ENCODE measurements around the gene AOPEP. TPM values are rescaled to one million over a fixed set of nuclear protein-coding genes. Genes with fewer than 3 reads are reported as not detected.

Gene AOPEP
- total and polyA plus RNA-seq, 10 donors, result 14.8 to 86.1 (median 51.3) TPM

DNA sequence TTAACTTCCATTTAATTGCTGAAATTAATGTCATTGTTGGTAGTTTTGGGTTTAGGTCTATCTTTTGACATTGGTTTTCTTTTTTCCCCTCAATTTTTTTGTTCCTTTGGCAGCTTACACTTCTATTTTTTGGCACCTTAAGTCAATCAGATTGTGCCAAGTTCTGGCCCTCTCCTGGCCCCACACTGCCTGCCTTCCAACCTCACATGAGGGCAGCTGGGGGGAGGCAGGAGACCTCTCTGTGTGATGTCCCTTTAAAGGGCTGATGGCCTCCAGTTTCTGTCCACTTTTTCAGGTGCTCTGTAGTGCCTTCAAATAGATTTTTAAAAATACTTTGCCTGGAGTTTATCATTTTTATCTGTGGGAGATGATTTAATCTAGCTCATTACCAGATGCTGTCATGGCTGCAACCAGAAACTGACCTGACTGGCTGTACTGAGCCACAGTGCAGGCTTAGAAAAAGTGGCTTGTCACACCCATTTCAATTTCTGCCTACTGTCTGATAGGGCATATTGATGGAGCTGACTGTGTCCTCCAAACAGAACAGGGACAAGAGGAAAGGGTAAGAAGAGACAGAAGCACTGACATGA lies 394.4 kb downstream of the AOPEP start:
- intact Hi-C loops (cut with DNase I; ENCODE audit: low total_unique reads), result no loop called here
- DNase-seq, result no peak
- H3K4me1 ChIP-seq, result no peaks in the 10 kb centered on the region
- H3K9me3 ChIP-seq, result no peaks in the 10 kb centered on the region
- peaks cover 0 to 7% (median 0%) of the 10 kb centered on the region in 6 donors for H3K36me3 ChIP-seq
- no peak overlapping the region for H3K27ac ChIP-seq
- TF ChIP-seq, protein P1, sequence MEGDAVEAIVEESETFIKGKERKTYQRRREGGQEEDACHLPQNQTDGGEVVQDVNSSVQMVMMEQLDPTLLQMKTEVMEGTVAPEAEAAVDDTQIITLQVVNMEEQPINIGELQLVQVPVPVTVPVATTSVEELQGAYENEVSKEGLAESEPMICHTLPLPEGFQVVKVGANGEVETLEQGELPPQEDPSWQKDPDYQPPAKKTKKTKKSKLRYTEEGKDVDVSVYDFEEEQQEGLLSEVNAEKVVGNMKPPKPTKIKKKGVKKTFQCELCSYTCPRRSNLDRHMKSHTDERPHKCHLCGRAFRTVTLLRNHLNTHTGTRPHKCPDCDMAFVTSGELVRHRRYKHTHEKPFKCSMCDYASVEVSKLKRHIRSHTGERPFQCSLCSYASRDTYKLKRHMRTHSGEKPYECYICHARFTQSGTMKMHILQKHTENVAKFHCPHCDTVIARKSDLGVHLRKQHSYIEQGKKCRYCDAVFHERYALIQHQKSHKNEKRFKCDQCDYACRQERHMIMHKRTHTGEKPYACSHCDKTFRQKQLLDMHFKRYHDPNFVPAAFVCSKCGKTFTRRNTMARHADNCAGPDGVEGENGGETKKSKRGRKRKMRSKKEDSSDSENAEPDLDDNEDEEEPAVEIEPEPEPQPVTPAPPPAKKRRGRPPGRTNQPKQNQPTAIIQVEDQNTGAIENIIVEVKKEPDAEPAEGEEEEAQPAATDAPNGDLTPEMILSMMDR (IDR thresholded peaks at IDR 0.05 in 8 of 11, conservative IDR thresholded peaks at IDR 0.05 in 3 of 11), result no peak
- TF ChIP-seq POLR2A (IDR thresholded peaks at IDR 0.05) (no peak), POLR2AphosphoS5 (IDR thresholded peaks at IDR 0.05) (no peak)
- H3K4me3 ChIP-seq, result no peak overlapping the region
- H3K27me3 ChIP-seq (replicated peaks in 1 of 7), result no peaks in the 10 kb centered on the region

- Histone ChIP-seq H3K4me3 (no peak overlapping the region), H3K4me1 (peaks cover 0 to 11% (median 6%) of the 10 kb centered on the region in 6 donors), H3K36me3 (peaks cover 0 to 7% (median 0%) of the 10 kb centered on the region in 6 donors), H3K27ac (no peak overlapping the region), H3K9me3 (no peaks in the 10 kb centered on the region), H3K27me3 (replicated peaks in 1 of 7) (no peaks in the 10 kb centered on the region)
- WGBS, 5 donors, result 75 to 91% (median 85%) methylated on average over 9 of the region's 9 CpGs
- no peak for TF ChIP-seq POLR2AphosphoS5 (IDR thresholded peaks at IDR 0.05)
- TF ChIP-seq, protein P1 (IDR thresholded peaks at IDR 0.05 in 8 of 11, conservative IDR thresholded peaks at IDR 0.05 in 3 of 11), result peak in 1 of 11 experiments; percentile 15
- intact Hi-C loops (cut with DNase I; ENCODE audit: low total_unique reads), result loop anchor here (5.0 kb wide), 1 partner anchor 342 kb away; no protein-coding TSS in a partner anchor
- DNase-seq, result no peak
These were observed 398.3 kb downstream of the AOPEP start for GRCh38 chr9:95124582-95125367.

DNA sequence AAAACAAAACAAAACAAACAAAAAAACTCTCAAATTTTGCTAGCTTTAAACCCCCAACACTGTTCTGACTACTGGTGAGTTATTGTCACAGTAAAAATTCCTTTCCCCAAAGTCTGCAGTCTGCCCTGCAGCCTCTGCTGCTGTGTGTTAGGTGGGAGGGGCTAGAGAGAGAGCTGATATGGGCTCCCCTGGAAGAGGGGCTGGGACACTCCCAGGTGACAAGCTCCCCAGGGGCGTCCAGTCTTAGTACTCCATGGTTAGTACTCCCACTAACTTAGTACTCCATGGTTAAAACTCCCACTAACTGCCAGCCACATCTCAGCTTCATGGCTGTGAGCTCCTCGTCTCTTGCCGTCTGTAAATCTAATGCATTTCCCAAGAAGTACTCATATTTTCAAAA lies 399.2 kb downstream of the AOPEP start:
- TF ChIP-seq POLR2A (IDR thresholded peaks at IDR 0.05) (no peak), POLR2AphosphoS5 (IDR thresholded peaks at IDR 0.05) (no peak)
- TF ChIP-seq, protein P1 (IDR thresholded peaks at IDR 0.05 in 8 of 11, conservative IDR thresholded peaks at IDR 0.05 in 3 of 11), result no peak
- DNase-seq, result no peak
- H3K27me3 ChIP-seq (replicated peaks in 1 of 7), result no peaks in the 10 kb centered on the region
- peaks cover 0 to 11% (median 6%) of the 10 kb centered on the region in 6 donors for H3K4me1 ChIP-seq
- WGBS, 5 donors, result 85 to 94% (median 91%) methylated on average over 3 of the region's 3 CpGs
- no peak overlapping the region for H3K4me3 ChIP-seq
- intact Hi-C loops (cut with DNase I; ENCODE audit: low total_unique reads), result loop anchor here (5.0 kb wide), 1 partner anchor 343 kb away; no protein-coding TSS in a partner anchor
- H3K27ac ChIP-seq, result no peak overlapping the region
- no peaks in the 10 kb centered on the region for H3K9me3 ChIP-seq
- H3K36me3 ChIP-seq, result peaks cover 0 to 7% (median 0%) of the 10 kb centered on the region in 6 donors

DNA sequence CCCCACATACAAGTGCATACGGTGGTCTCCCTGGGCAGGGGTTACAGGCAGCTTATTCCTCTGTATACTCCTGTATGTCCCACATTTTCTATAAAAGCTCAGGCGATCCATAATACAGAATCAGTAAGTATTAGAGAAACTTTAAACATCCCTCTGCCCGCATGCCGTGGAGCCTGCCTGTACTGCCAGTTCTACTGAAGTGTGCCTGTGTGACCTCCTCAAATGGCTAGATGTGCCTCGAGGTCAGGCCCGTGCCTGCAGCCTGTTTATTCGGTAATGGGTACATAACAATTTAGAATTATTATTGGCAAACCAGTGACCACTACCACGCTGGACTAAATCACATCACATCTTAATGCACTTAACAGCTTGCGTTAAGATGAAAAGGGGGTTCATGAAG lies 400.2 kb downstream of the AOPEP start:
- WGBS, 5 donors, result 86 to 94% (median 93%) methylated on average over 9 of the region's 9 CpGs
- no peak overlapping the region for H3K27ac ChIP-seq
- H3K4me3 ChIP-seq, result no peak overlapping the region
- peaks cover 0 to 7% (median 0%) of the 10 kb centered on the region in 6 donors for H3K36me3 ChIP-seq
- H3K9me3 ChIP-seq, result no peaks in the 10 kb centered on the region
- DNase-seq, result no peak
- peaks cover 0 to 11% (median 6%) of the 10 kb centered on the region in 6 donors for H3K4me1 ChIP-seq
- intact Hi-C loops (cut with DNase I; ENCODE audit: low total_unique reads), result loop anchor here (5.0 kb wide), 1 partner anchor 344 kb away; no protein-coding TSS in a partner anchor
- TF ChIP-seq POLR2A (IDR thresholded peaks at IDR 0.05) (no peak), POLR2AphosphoS5 (IDR thresholded peaks at IDR 0.05) (no peak)
- TF ChIP-seq, protein P1 (IDR thresholded peaks at IDR 0.05 in 8 of 11, conservative IDR thresholded peaks at IDR 0.05 in 3 of 11), result no peak
- no peaks in the 10 kb centered on the region for H3K27me3 ChIP-seq (replicated peaks in 1 of 7)

Data from spleen (tissue), 11 donors.